OCI-LY7 (cell line): ENCODE measurements around the gene ZFHX3. TPM values are rescaled to one million over a fixed set of nuclear protein-coding genes. Genes with fewer than 3 reads are reported as not detected.
A peak's percentile ranks its signal among the peaks of the same experiment; 100 is the strongest.

ENCODE experiments used
- BruUV-seq: library from RNA; stranded (reverse); fragments of 400-500 nt; replicated peaks from 2 replicates; lab custom pipeline; 2021; lab: Mats Ljungman, UMichigan
- CTCF ChIA-PET: fragments of 300-600 bp; sonication (Branson Sonifier 250); formaldehyde crosslinking; loops from one replicate; lab custom pipeline; 2022; ENCODE audit warnings: antibody characterized with exemption; ENCODE audit not compliant: unreplicated experiment; lab: Charles Lee
- POLR2A ChIA-PET: fragments of 300-600 bp; sonication (Branson Sonifier 250); formaldehyde crosslinking; loops from one replicate; lab custom pipeline; 2022; ENCODE audit warnings: antibody characterized with exemption; lab: Charles Lee
- DNase-seq: peaks from one replicate; pipeline ENCODE4 v3.0.0-alpha.2; 2015; ENCODE audit warnings: low spot score
- H2AFZ ChIP-seq: fragments of 200-600 bp; sonication (generic), shearing (Covaris generic); 2 replicates; pipeline ENCODE4 v1.6.1; 2014; ENCODE audit warnings: mild to moderate bottlenecking, antibody characterized with exemption, low read length, moderate library complexity
- H3K27ac ChIP-seq: fragments of 200-600 bp; sonication (generic); 2 replicates; pipeline ENCODE4 v1.5.1; 2014; ENCODE audit warnings: mixed run types, low read depth, mild to moderate bottlenecking, moderate library complexity, low read length, inconsistent platforms; ENCODE audit not compliant: poor library complexity, severe bottlenecking
- H3K36me3 ChIP-seq: fragments of 200-600 bp; sonication (generic); 2 replicates; pipeline ENCODE4 v1.6.1; 2014; ENCODE audit warnings: mild to moderate bottlenecking, antibody characterized with exemption, low read length, moderate library complexity, mixed read lengths; ENCODE audit not compliant: insufficient read depth
- H3K4me1 ChIP-seq: fragments of 200-600 bp; sonication (generic); 2 replicates; pipeline ENCODE4 v1.5.1; 2014; ENCODE audit warnings: mild to moderate bottlenecking, low read length; ENCODE audit not compliant: insufficient read depth, poor library complexity, severe bottlenecking
- H3K4me2 ChIP-seq: fragments of 200-600 bp; sonication (generic); 2 replicates; pipeline ENCODE4 v1.6.1; 2014; ENCODE audit warnings: mild to moderate bottlenecking, low read length
- H3K4me3 ChIP-seq: fragments of 200-600 bp; sonication (generic); 2 replicates; pipeline ENCODE4 v1.5.1; 2014; ENCODE audit warnings: mild to moderate bottlenecking, low read depth, low read length; ENCODE audit not compliant: poor library complexity, severe bottlenecking
- H3K79me2 ChIP-seq: fragments of 200-600 bp; sonication (generic); 2 replicates; pipeline ENCODE4 v1.6.1; 2016; ENCODE audit warnings: low read depth, mild to moderate bottlenecking, low read length, moderate library complexity, mixed read lengths; ENCODE audit not compliant: insufficient read depth
- H3K9me2 ChIP-seq: fragments of 200-600 bp; sonication (generic); 2 replicates; pipeline ENCODE4 v1.6.1; 2016; ENCODE audit warnings: mild to moderate bottlenecking, low read length, mixed read lengths; ENCODE audit not compliant: insufficient read depth
- H3K9me3 ChIP-seq: fragments of 200-600 bp; sonication (generic); 2 replicates; pipeline ENCODE4 v1.6.1; 2014; ENCODE audit warnings: mild to moderate bottlenecking, mixed run types, low read length, mixed read lengths
- H4K20me1 ChIP-seq: fragments of 200-600 bp; sonication (generic); 2 replicates; pipeline ENCODE4 v1.6.1; 2014; ENCODE audit warnings: mild to moderate bottlenecking, antibody characterized with exemption, low read length, moderate library complexity, mixed read lengths; ENCODE audit not compliant: insufficient read depth
- EZH2phosphoT487 ChIP-seq: fragments of 200-600 bp; sonication (generic); IDR thresholded peaks from 2 replicates; pipeline ENCODE4 v1.6.1; 2018; ENCODE audit warnings: low read depth, borderline replicate concordance, mild to moderate bottlenecking, mixed run types, antibody characterized with exemption, low read length, moderate library complexity, mixed read lengths
- intact Hi-C: fragments of 100-400 bp; cut with micrococcal nuclease; formaldehyde crosslinking; loops from one replicate; pipeline ENCODE4 v1.10.0; 2022; ENCODE audit not compliant: unreplicated experiment
- total RNA-seq, 2 experiments: library from RNA; depleted of rRNA in 1 of 2; stranded (reverse); fragments of >200 nt in 1 of 2; shearing (Covaris generic) in 1 of 2; gene quantifications; 2 replicates each; pipeline ENCODE4 v1.2.3, GENCODE V29; 2014 to 2022
- TF ChIP-seq, protein P1 (sequence below): fragments of 200-600 bp; sonication (generic); conservative IDR thresholded peaks from 2 replicates; pipeline ENCODE4 v1.5.1; 2014; ENCODE audit warnings: mild to moderate bottlenecking, antibody characterized with exemption, low read length, moderate library complexity, mixed read lengths

ZFHX3 gene
- total RNA-seq, 2 experiments from 2014 or later: 1.3 to 6.2 TPM

DNA sequence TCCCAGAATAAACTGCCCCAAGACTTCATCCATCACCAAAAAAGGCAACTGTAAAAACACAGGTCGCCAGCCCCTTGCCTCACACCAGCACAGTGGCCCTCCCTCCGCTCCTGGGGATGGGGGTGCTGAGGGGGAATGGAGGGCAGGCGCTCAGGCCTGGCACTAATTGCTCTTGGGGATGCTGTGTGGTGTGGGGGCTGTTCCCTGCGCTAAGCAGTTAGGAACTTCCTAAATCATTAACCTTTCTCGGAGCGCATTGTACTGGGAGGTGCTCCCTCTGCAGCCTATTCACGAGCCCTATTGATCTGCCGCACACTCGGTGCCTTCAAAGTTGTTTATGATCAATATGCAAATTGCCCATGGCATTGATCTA lies 199.9 kb downstream of the ZFHX3 start:
- Histone ChIP-seq H2AFZ (no peak overlapping the region), H3K36me3 (no peaks in the 10 kb centered on the region), H3K9me2 (no peaks in the 10 kb centered on the region), H3K27ac (no peak overlapping the region), H3K4me2 (no peak overlapping the region), H3K79me2 (no peaks in the 10 kb centered on the region), H3K4me1 (peaks cover 10% of the 10 kb centered on the region), H3K9me3 (no peaks in the 10 kb centered on the region), H4K20me1 (no peaks in the 10 kb centered on the region), H3K4me3 (no peak overlapping the region)
- TF ChIP-seq EZH2phosphoT487: no peak
- TF ChIP-seq, protein P1, sequence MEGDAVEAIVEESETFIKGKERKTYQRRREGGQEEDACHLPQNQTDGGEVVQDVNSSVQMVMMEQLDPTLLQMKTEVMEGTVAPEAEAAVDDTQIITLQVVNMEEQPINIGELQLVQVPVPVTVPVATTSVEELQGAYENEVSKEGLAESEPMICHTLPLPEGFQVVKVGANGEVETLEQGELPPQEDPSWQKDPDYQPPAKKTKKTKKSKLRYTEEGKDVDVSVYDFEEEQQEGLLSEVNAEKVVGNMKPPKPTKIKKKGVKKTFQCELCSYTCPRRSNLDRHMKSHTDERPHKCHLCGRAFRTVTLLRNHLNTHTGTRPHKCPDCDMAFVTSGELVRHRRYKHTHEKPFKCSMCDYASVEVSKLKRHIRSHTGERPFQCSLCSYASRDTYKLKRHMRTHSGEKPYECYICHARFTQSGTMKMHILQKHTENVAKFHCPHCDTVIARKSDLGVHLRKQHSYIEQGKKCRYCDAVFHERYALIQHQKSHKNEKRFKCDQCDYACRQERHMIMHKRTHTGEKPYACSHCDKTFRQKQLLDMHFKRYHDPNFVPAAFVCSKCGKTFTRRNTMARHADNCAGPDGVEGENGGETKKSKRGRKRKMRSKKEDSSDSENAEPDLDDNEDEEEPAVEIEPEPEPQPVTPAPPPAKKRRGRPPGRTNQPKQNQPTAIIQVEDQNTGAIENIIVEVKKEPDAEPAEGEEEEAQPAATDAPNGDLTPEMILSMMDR: no peak
- ChIA-PET POLR2A (no interaction called here), CTCF (no interaction called here)
- intact Hi-C loops: no loop called here
- no TSS peak for BruUV-seq
- DNase-seq: no peak

DNA sequence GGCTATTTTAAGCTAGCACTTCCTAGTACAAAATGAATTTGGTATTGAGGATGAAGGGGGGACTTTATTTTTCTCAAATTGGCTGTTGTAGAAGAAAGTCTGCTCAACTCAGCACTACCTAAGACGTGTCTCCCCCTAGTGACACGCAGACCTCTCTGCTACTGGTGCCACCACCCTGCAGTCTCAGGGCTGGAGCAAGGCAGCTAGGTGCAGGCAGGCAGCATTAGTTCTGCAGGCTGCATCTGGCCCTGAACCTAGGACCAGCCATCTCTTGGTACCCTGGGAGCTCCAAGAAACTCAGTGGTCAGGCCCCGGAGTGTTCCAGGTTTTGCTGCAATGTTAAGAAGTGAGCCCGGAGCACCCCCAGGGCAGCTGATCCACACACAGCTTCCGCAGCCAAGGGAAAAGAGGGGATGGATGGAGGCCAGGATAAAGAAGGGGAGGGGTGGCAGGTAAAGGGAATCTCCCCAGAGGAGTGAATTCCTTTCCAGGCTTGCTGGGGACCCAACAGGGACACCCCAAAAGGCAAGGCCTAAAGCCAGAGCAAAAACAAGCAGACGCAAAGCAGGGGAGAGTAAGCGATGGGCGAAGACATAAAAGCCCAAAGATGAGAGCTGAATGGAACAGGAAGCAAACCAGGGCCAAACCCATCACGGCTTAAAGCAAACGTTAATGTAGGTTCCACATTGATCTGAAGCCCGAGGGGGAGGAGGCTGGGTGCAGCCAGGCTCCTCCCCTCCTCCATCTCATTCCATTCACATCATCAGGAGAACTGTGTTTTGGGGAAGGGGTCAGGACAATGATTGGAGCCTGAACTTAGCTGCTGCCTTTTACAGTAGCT lies 200.5 kb downstream of the ZFHX3 start:
- TF ChIP-seq, protein P1: peak; percentile 71
- TF ChIP-seq EZH2phosphoT487: no peak
- no peaks in the 10 kb centered on the region for H4K20me1 ChIP-seq
- CTCF ChIA-PET: interaction anchor here (0.7 kb wide), 1 partner anchor 224 kb away, joined by 3 read pairs; no protein-coding TSS in a partner anchor
- no peaks in the 10 kb centered on the region for H3K9me3 ChIP-seq
- H3K4me1 ChIP-seq: peaks cover 10% of the 10 kb centered on the region
- H3K36me3 ChIP-seq: no peaks in the 10 kb centered on the region
- no peak overlapping the region for H2AFZ ChIP-seq
- no peak overlapping the region for H3K27ac ChIP-seq
- H3K79me2 ChIP-seq: no peaks in the 10 kb centered on the region
- H3K9me2 ChIP-seq: no peaks in the 10 kb centered on the region
- DNase-seq: peak; percentile 34
- POLR2A ChIA-PET: interaction anchor here (1.0 kb wide), 1 partner anchor 15 kb away, joined by 3 read pairs; no protein-coding TSS in a partner anchor
- intact Hi-C loops: loop anchor here (1.0 kb wide), 1 partner anchor 345 kb away; no protein-coding TSS in a partner anchor
- BruUV-seq: no TSS peak
- no peak overlapping the region for H3K4me2 ChIP-seq
- H3K4me3 ChIP-seq: no peak overlapping the region

DNA sequence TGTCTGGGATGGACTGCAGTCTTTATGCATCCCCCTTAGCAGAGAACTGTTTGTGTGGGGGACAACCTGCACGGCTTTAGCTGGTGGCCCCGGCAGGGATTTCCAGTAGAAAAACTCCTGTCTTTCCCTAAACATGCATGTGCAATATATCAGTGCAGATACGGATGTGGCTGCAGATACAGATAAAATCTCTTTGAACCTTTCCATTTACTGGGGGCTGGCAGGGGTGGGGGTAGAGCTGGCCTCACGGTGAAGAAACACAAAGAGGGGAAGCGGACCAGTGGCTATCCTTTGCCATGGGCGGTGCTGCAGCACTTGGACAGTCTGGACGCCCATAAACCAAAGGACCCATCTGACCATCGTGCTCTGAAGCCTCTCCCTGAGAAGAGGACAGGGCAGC lies 201.3 kb downstream of the ZFHX3 start:
- ChIA-PET CTCF (no interaction called here), POLR2A (interaction anchor here (1.0 kb wide), 1 partner anchor 14 kb away, joined by 3 read pairs; no protein-coding TSS in a partner anchor)
- Histone ChIP-seq H3K79me2 (no peaks in the 10 kb centered on the region), H4K20me1 (no peaks in the 10 kb centered on the region), H3K4me2 (no peak overlapping the region), H3K27ac (no peak overlapping the region), H3K9me3 (no peaks in the 10 kb centered on the region), H3K4me3 (no peak overlapping the region), H3K36me3 (no peaks in the 10 kb centered on the region), H3K4me1 (peaks cover 10% of the 10 kb centered on the region), H2AFZ (no peak overlapping the region), H3K9me2 (no peaks in the 10 kb centered on the region)
- TF ChIP-seq EZH2phosphoT487: no peak
- TF ChIP-seq, protein P1: no peak
- no TSS peak for BruUV-seq
- intact Hi-C loops: no loop called here
- no peak for DNase-seq
